ENCODE results near the gene LMO7.
A peak's percentile ranks its signal among the peaks of the same experiment; 100 is the strongest.

The LMO7 gene

GRCh38 chr13:75705908-75706307 lies 69.8 kb downstream of the LMO7 start:
- H3K79me1 ChIP-seq (ENCODE audit: low read length): no peaks in the 10 kb centered on the region
- H3K27me3 ChIP-seq (ENCODE audit: insufficient read depth, low read length, poor library complexity): no peaks in the 10 kb centered on the region
- no peak overlapping the region for H3K23ac ChIP-seq (ENCODE audit: low read length)
- no peak overlapping the region for H4K8ac ChIP-seq (ENCODE audit: low read depth, low read length)
- no peak overlapping the region for H4K5ac ChIP-seq (ENCODE audit: low read length)
- H3K4me2 ChIP-seq (ENCODE audit: low read length): no peak overlapping the region
- peaks cover 3% of the 10 kb centered on the region for H3K4me1 ChIP-seq (ENCODE audit: control insufficient read depth, low read depth, low read length)
- H3K9ac ChIP-seq (ENCODE audit: low read length): no peak overlapping the region
- H2BK120ac ChIP-seq (ENCODE audit: low read depth, low read length): no peak overlapping the region
- no peak overlapping the region for H3K4ac ChIP-seq (ENCODE audit: low read depth, low read length)
- H3K56ac ChIP-seq (ENCODE audit: low read length): no peak overlapping the region
- DNase-seq: no peak
- H3K18ac ChIP-seq (ENCODE audit: low read length): no peak overlapping the region
- H2AK5ac ChIP-seq (ENCODE audit: low read length): no peak overlapping the region
- H3K4me3 ChIP-seq (ENCODE audit: low read length): no peak overlapping the region
- H3K36me3 ChIP-seq (ENCODE audit: control insufficient read depth, insufficient read depth, low read length): no peaks in the 10 kb centered on the region
- H3K79me2 ChIP-seq (ENCODE audit: control insufficient read depth, insufficient read depth, low read length): no peaks in the 10 kb centered on the region
- H3K27ac ChIP-seq (ENCODE audit: low read depth, low read length): no peak overlapping the region
- no peak overlapping the region for H2BK5ac ChIP-seq (ENCODE audit: low read length)
- H2BK15ac ChIP-seq (replicated peaks; ENCODE audit: low read depth): no peak overlapping the region

- no peak overlapping the region for H4K8ac ChIP-seq (ENCODE audit: low read depth, low read length)
- no peak overlapping the region for H3K23ac ChIP-seq (ENCODE audit: low read length)
- no peak overlapping the region for H3K18ac ChIP-seq (ENCODE audit: low read length)
- H3K27me3 ChIP-seq (ENCODE audit: insufficient read depth, low read length, poor library complexity): no peaks in the 10 kb centered on the region
- no peak overlapping the region for H3K56ac ChIP-seq (ENCODE audit: low read length)
- H4K5ac ChIP-seq (ENCODE audit: low read length): no peak overlapping the region
- H3K4me3 ChIP-seq (ENCODE audit: low read length): no peak overlapping the region
- H3K79me1 ChIP-seq (ENCODE audit: low read length): no peaks in the 10 kb centered on the region
- H2BK5ac ChIP-seq (ENCODE audit: low read length): no peak overlapping the region
- WGBS (ENCODE audit: extremely low coverage, insufficient coverage, low lambda C conversion rate): no CpG with 5 or more reads among the region's 2 CpGs
- no peak overlapping the region for H2BK15ac ChIP-seq (replicated peaks; ENCODE audit: low read depth)
- no peak overlapping the region for H2BK120ac ChIP-seq (ENCODE audit: low read depth, low read length)
- no peak overlapping the region for H3K4me2 ChIP-seq (ENCODE audit: low read length)
- H3K27ac ChIP-seq (ENCODE audit: low read depth, low read length): no peak overlapping the region
- no peaks in the 10 kb centered on the region for H3K36me3 ChIP-seq (ENCODE audit: control insufficient read depth, insufficient read depth, low read length)
- no peak overlapping the region for H2AK5ac ChIP-seq (ENCODE audit: low read length)
- H3K4ac ChIP-seq (ENCODE audit: low read depth, low read length): no peak overlapping the region
- DNase-seq: no peak
- H3K4me1 ChIP-seq (ENCODE audit: control insufficient read depth, low read depth, low read length): no peaks in the 10 kb centered on the region
- no peak overlapping the region for H3K9ac ChIP-seq (ENCODE audit: low read length)
- H3K79me2 ChIP-seq (ENCODE audit: control insufficient read depth, insufficient read depth, low read length): no peaks in the 10 kb centered on the region
Observed at GRCh38 chr13:75713852-75714251, 77.7 kb downstream of the LMO7 start.

- DNase-seq: no peak
- Histone ChIP-seq H3K79me1 (ENCODE audit: low read length) (no peaks in the 10 kb centered on the region), H3K79me2 (ENCODE audit: control insufficient read depth, insufficient read depth, low read length) (no peaks in the 10 kb centered on the region), H2AK5ac (ENCODE audit: low read length) (no peak overlapping the region), H3K4me3 (ENCODE audit: low read length) (no peak overlapping the region), H3K4me2 (ENCODE audit: low read length) (no peak overlapping the region), H3K56ac (ENCODE audit: low read length) (no peak overlapping the region), H3K27ac (ENCODE audit: low read depth, low read length) (no peak overlapping the region), H3K4me1 (ENCODE audit: control insufficient read depth, low read depth, low read length) (no peaks in the 10 kb centered on the region), H3K36me3 (ENCODE audit: control insufficient read depth, insufficient read depth, low read length) (no peaks in the 10 kb centered on the region), H3K18ac (ENCODE audit: low read length) (no peak overlapping the region), H2BK120ac (ENCODE audit: low read depth, low read length) (no peak overlapping the region), H2BK15ac (replicated peaks; ENCODE audit: low read depth) (no peak overlapping the region), H2BK5ac (ENCODE audit: low read length) (no peak overlapping the region), H4K8ac (ENCODE audit: low read depth, low read length) (no peak overlapping the region), H3K9ac (ENCODE audit: low read length) (no peak overlapping the region), H3K4ac (ENCODE audit: low read depth, low read length) (no peak overlapping the region), H4K5ac (ENCODE audit: low read length) (no peak overlapping the region), H3K27me3 (ENCODE audit: insufficient read depth, low read length, poor library complexity) (no peaks in the 10 kb centered on the region), H3K23ac (ENCODE audit: low read length) (no peak overlapping the region)
- WGBS (ENCODE audit: extremely low coverage, insufficient coverage, low lambda C conversion rate): no CpG with 5 or more reads among the region's 6 CpGs
Observed at GRCh38 chr13:75715601-75716523, 79.7 kb downstream of the LMO7 start.

GRCh38 chr13:75717525-75717924 lies 81.4 kb downstream of the LMO7 start:
- Histone ChIP-seq H3K56ac (ENCODE audit: low read length) (no peak overlapping the region), H2BK120ac (ENCODE audit: low read depth, low read length) (no peak overlapping the region), H2AK5ac (ENCODE audit: low read length) (no peak overlapping the region), H3K4me3 (ENCODE audit: low read length) (no peak overlapping the region), H3K9ac (ENCODE audit: low read length) (no peak overlapping the region), H2BK15ac (replicated peaks; ENCODE audit: low read depth) (no peak overlapping the region), H3K18ac (ENCODE audit: low read length) (no peak overlapping the region), H4K8ac (ENCODE audit: low read depth, low read length) (no peak overlapping the region), H3K27ac (ENCODE audit: low read depth, low read length) (no peak overlapping the region), H3K36me3 (ENCODE audit: control insufficient read depth, insufficient read depth, low read length) (no peaks in the 10 kb centered on the region), H3K23ac (ENCODE audit: low read length) (no peak overlapping the region), H3K79me1 (ENCODE audit: low read length) (no peaks in the 10 kb centered on the region), H3K4me2 (ENCODE audit: low read length) (no peak overlapping the region), H3K79me2 (ENCODE audit: control insufficient read depth, insufficient read depth, low read length) (no peaks in the 10 kb centered on the region), H3K27me3 (ENCODE audit: insufficient read depth, low read length, poor library complexity) (no peaks in the 10 kb centered on the region), H4K5ac (ENCODE audit: low read length) (no peak overlapping the region), H3K4me1 (ENCODE audit: control insufficient read depth, low read depth, low read length) (no peaks in the 10 kb centered on the region), H3K4ac (ENCODE audit: low read depth, low read length) (no peak overlapping the region), H2BK5ac (ENCODE audit: low read length) (no peak overlapping the region)
- no CpG with 5 or more reads among the region's 2 CpGs for WGBS (ENCODE audit: extremely low coverage, insufficient coverage, low lambda C conversion rate)
- no peak for DNase-seq

- Histone ChIP-seq H2BK120ac (ENCODE audit: low read depth, low read length) (no peak overlapping the region), H2AK5ac (ENCODE audit: low read length) (no peak overlapping the region), H3K9ac (ENCODE audit: low read length) (no peak overlapping the region), H3K56ac (ENCODE audit: low read length) (no peak overlapping the region), H3K4ac (ENCODE audit: low read depth, low read length) (no peak overlapping the region), H3K27me3 (ENCODE audit: insufficient read depth, low read length, poor library complexity) (no peaks in the 10 kb centered on the region), H3K4me1 (ENCODE audit: control insufficient read depth, low read depth, low read length) (no peaks in the 10 kb centered on the region), H3K4me2 (ENCODE audit: low read length) (no peak overlapping the region), H4K8ac (ENCODE audit: low read depth, low read length) (no peak overlapping the region), H3K79me2 (ENCODE audit: control insufficient read depth, insufficient read depth, low read length) (no peaks in the 10 kb centered on the region), H3K4me3 (ENCODE audit: low read length) (no peak overlapping the region), H2BK5ac (ENCODE audit: low read length) (no peak overlapping the region), H3K23ac (ENCODE audit: low read length) (no peak overlapping the region), H3K36me3 (ENCODE audit: control insufficient read depth, insufficient read depth, low read length) (no peaks in the 10 kb centered on the region), H4K5ac (ENCODE audit: low read length) (no peak overlapping the region), H3K27ac (ENCODE audit: low read depth, low read length) (no peak overlapping the region), H2BK15ac (replicated peaks; ENCODE audit: low read depth) (no peak overlapping the region), H3K18ac (ENCODE audit: low read length) (no peak overlapping the region), H3K79me1 (ENCODE audit: low read length) (no peaks in the 10 kb centered on the region)
- WGBS (ENCODE audit: extremely low coverage, insufficient coverage, low lambda C conversion rate): no CpG with 5 or more reads among the region's 2 CpGs
- DNase-seq: no peak
Observed at GRCh38 chr13:75721307-75721706, 85.2 kb downstream of the LMO7 start.

GRCh38 chr13:75723901-75724300 lies 87.8 kb downstream of the LMO7 start:
- no peak overlapping the region for H3K9ac ChIP-seq (ENCODE audit: low read length)
- H3K4ac ChIP-seq (ENCODE audit: low read depth, low read length): no peak overlapping the region
- H2AK5ac ChIP-seq (ENCODE audit: low read length): no peak overlapping the region
- no peaks in the 10 kb centered on the region for H3K27me3 ChIP-seq (ENCODE audit: insufficient read depth, low read length, poor library complexity)
- H3K79me1 ChIP-seq (ENCODE audit: low read length): no peaks in the 10 kb centered on the region
- H3K18ac ChIP-seq (ENCODE audit: low read length): no peak overlapping the region
- H4K5ac ChIP-seq (ENCODE audit: low read length): no peak overlapping the region
- no peak overlapping the region for H2BK15ac ChIP-seq (replicated peaks; ENCODE audit: low read depth)
- DNase-seq: peak; percentile 19
- H2BK120ac ChIP-seq (ENCODE audit: low read depth, low read length): no peak overlapping the region
- H3K36me3 ChIP-seq (ENCODE audit: control insufficient read depth, insufficient read depth, low read length): no peaks in the 10 kb centered on the region
- H3K4me1 ChIP-seq (ENCODE audit: control insufficient read depth, low read depth, low read length): no peaks in the 10 kb centered on the region
- H4K8ac ChIP-seq (ENCODE audit: low read depth, low read length): no peak overlapping the region
- H3K4me2 ChIP-seq (ENCODE audit: low read length): no peak overlapping the region
- no peak overlapping the region for H3K23ac ChIP-seq (ENCODE audit: low read length)
- H3K79me2 ChIP-seq (ENCODE audit: control insufficient read depth, insufficient read depth, low read length): no peaks in the 10 kb centered on the region
- H3K56ac ChIP-seq (ENCODE audit: low read length): peak overlapping the region; percentile 15
- H3K27ac ChIP-seq (ENCODE audit: low read depth, low read length): no peak overlapping the region
- H2BK5ac ChIP-seq (ENCODE audit: low read length): no peak overlapping the region
- H3K4me3 ChIP-seq (ENCODE audit: low read length): no peak overlapping the region
